Measurements from ENCODE around the gene SRD5A1.

Gene SRD5A1

DNA sequence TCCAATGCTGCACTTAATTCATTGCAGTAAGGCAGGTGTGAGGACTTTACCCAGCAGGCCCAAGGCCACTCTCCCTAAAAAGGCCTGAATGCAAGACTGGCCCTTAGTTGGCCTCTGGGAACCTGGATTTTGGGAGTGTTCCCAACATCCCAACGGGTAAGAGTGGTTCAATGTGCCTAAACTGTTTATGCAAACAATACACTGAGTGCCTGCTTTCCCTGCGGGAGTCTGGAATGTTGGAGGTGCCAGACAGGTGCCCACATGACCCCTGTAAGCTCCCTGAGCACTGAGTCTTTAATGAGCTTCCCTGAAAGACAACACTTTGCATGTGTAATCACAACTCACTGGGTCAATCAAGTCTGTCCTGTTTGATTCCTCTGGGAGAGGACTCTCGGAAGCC is 37.8 kb upstream of the SRD5A1 start:
- DNase-seq (ENCODE audit: low spot score): no peak
- in situ Hi-C loops (cut with MboI; ENCODE audit: low pct_unique_long_range_greater_than_20kb, low sequenced_read_pairs, unreplicated experiment): loop anchor here (25.0 kb wide), 1 partner anchor 708 kb away; no protein-coding TSS in a partner anchor
- TF ChIP-seq, protein P1, sequence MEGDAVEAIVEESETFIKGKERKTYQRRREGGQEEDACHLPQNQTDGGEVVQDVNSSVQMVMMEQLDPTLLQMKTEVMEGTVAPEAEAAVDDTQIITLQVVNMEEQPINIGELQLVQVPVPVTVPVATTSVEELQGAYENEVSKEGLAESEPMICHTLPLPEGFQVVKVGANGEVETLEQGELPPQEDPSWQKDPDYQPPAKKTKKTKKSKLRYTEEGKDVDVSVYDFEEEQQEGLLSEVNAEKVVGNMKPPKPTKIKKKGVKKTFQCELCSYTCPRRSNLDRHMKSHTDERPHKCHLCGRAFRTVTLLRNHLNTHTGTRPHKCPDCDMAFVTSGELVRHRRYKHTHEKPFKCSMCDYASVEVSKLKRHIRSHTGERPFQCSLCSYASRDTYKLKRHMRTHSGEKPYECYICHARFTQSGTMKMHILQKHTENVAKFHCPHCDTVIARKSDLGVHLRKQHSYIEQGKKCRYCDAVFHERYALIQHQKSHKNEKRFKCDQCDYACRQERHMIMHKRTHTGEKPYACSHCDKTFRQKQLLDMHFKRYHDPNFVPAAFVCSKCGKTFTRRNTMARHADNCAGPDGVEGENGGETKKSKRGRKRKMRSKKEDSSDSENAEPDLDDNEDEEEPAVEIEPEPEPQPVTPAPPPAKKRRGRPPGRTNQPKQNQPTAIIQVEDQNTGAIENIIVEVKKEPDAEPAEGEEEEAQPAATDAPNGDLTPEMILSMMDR (IDR thresholded peaks at IDR 0.05; ENCODE audit: extremely low read depth, insufficient read depth, missing control alignments): no peak

DNA sequence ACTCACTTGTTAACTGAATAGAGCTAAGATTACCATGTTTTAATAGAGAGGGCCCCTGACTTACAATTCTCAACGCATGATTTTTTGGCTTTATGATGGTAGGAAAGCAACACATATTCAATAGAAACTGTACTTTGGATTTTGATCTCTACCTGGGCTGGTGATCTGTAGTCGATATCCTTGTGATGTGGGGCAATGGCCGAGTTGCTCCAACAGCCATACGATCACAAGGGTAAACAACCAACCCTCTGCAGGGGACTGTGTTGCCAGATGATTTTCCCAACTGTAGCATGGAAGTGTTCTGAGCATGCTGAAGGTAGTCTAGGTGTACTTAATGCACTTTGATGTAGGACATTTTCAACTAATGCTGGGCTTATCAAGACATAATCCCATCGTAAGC is 36.9 kb upstream of the SRD5A1 start:
- in situ Hi-C loops (cut with MboI; ENCODE audit: low pct_unique_long_range_greater_than_20kb, low sequenced_read_pairs, unreplicated experiment): loop anchor here (25.0 kb wide), 1 partner anchor 709 kb away; no protein-coding TSS in a partner anchor
- TF ChIP-seq, protein P1 (IDR thresholded peaks at IDR 0.05; ENCODE audit: extremely low read depth, insufficient read depth, missing control alignments): no peak
- no peak for DNase-seq (ENCODE audit: low spot score)

GRCh38 chr5:6597557-6597956 is 35.7 kb upstream of the SRD5A1 start:
- in situ Hi-C loops (cut with MboI; ENCODE audit: low pct_unique_long_range_greater_than_20kb, low sequenced_read_pairs, unreplicated experiment): loop anchor here (25.0 kb wide), 1 partner anchor 710 kb away; no protein-coding TSS in a partner anchor
- no peak for DNase-seq (ENCODE audit: low spot score)
- TF ChIP-seq, protein P1 (IDR thresholded peaks at IDR 0.05; ENCODE audit: extremely low read depth, insufficient read depth, missing control alignments): no peak

GRCh38 chr5:6598351-6598900 is 34.8 kb upstream of the SRD5A1 start:
- DNase-seq (ENCODE audit: low spot score): no peak
- in situ Hi-C loops (cut with MboI; ENCODE audit: low pct_unique_long_range_greater_than_20kb, low sequenced_read_pairs, unreplicated experiment): loop anchor here (25.0 kb wide), 1 partner anchor 711 kb away; no protein-coding TSS in a partner anchor
- TF ChIP-seq, protein P1 (IDR thresholded peaks at IDR 0.05; ENCODE audit: extremely low read depth, insufficient read depth, missing control alignments): no peak

GRCh38 chr5:6599739-6600138 is 33.5 kb upstream of the SRD5A1 start:
- in situ Hi-C loops (cut with MboI; ENCODE audit: low pct_unique_long_range_greater_than_20kb, low sequenced_read_pairs, unreplicated experiment): loop anchor here (25.0 kb wide), 1 partner anchor 712 kb away; no protein-coding TSS in a partner anchor
- TF ChIP-seq, protein P1 (IDR thresholded peaks at IDR 0.05; ENCODE audit: extremely low read depth, insufficient read depth, missing control alignments): no peak
- no peak for DNase-seq (ENCODE audit: low spot score)

DNA sequence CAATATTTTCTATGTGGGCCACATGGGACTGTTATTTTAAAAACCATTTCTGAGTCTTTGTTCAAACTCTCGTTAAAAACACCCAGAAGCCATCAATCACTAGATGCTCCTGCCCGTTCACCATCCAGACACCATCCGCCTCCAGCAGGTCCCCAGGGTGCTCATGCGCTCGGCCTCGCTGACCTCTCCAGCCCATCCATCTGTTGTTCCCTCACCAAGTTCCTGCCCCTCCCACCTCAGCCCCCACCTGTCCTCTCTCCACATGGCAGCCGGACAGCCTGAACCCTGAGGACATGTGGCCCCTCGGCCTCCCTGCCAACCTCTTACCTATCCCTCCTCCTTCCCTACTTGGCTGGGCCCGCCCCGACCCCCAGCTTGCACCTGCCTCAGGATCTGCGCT is 32.0 kb upstream of the SRD5A1 start:
- DNase-seq (ENCODE audit: low spot score): no peak
- in situ Hi-C loops (cut with MboI; ENCODE audit: low pct_unique_long_range_greater_than_20kb, low sequenced_read_pairs, unreplicated experiment): no loop called here
- TF ChIP-seq, protein P1 (IDR thresholded peaks at IDR 0.05; ENCODE audit: extremely low read depth, insufficient read depth, missing control alignments): no peak

All from GM13977 (cell line).